GM12891 (cell line): ENCODE results near the gene NOL4.

Experiments
- POLR2A ChIP-seq: IDR thresholded peaks from 2 replicates; pipeline ENCODE4 v1.6.1; 2011; ENCODE audit warnings: low read depth, low read length, control low read depth
- POLR2AphosphoS5 ChIP-seq: IDR thresholded peaks from 2 replicates; pipeline ENCODE4 v1.6.1; 2011; ENCODE audit warnings: low read depth, low read length, control low read depth
- TAF1 ChIP-seq: IDR thresholded peaks from 2 replicates; pipeline ENCODE4 v1.6.1; 2011; ENCODE audit warnings: low read depth, low read length, control low read depth

DNA sequence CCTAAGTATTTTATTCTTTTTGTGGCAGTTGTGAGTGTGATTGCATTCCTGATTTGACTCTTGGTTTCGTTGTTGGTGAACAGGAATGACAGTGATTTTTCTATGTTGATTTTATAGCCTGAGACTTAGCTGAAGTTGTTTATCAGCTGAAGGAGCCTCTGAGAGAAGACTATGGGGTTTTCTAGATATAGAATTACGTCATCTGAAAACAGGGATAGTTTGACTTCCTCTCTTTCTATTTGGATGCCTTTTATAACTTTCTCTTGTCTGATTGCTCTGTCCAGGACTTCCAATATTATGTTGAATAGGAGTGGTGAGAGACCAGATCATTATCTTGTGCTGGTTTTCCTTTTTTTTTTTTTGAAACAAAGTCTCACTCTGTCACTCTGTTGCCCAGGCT, 18.0 kb upstream of the NOL4 start:
- TF ChIP-seq POLR2A (no peak), POLR2AphosphoS5 (no peak), TAF1 (no peak)
